ENCODE measurements around the gene AP3B1. TPM values are rescaled to one million over a fixed set of nuclear protein-coding genes. Genes with fewer than 3 reads are reported as not detected.

Gene AP3B1
- total RNA-seq, 1 experiment from 2014 or later = 50.3 TPM

DNA sequence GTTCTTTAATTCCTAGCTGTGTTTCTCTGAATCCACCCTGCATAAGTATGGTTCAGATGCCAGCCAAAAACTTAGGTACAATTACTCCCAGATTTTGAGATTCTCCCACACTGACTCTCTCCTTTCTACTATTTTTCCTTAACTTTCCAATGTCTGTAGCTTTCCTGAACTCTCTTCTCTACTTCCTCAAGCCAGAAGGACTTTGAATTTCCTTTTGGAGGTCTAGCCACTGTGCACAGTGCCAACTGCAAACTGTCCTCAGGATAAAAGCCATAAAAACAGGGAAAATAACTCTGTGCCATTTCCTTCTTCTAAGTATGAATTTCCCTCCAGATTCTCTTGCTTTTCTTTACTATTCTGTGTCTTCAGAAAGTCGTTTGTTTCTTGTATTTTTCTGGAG is 157.2 kb downstream of the AP3B1 start:
- ATAC-seq = no peak
- H3K36me3 Mint-ChIP-seq = no peaks in the 10 kb centered on the region
- H3K4me1 Mint-ChIP-seq = no peaks in the 10 kb centered on the region
- TF ChIP-seq, protein P1, sequence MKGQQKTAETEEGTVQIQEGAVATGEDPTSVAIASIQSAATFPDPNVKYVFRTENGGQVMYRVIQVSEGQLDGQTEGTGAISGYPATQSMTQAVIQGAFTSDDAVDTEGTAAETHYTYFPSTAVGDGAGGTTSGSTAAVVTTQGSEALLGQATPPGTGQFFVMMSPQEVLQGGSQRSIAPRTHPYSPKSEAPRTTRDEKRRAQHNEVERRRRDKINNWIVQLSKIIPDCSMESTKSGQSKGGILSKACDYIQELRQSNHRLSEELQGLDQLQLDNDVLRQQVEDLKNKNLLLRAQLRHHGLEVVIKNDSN (CRISPR knock-in tag; IDR thresholded peaks at IDR 0.05) = no peak
- TF ChIP-seq TEAD4 (CRISPR knock-in tag; IDR thresholded peaks at IDR 0.05) (no peak), ATF1 (CRISPR knock-in tag; IDR thresholded peaks at IDR 0.05) (no peak), SOX15 (CRISPR knock-in tag; IDR thresholded peaks at IDR 0.05) (no peak), ZNF121 (CRISPR knock-in tag; IDR thresholded peaks at IDR 0.05) (no peak), TCF7 (CRISPR knock-in tag; IDR thresholded peaks at IDR 0.05; ENCODE audit: low read depth) (no peak), ZNF396 (CRISPR knock-in tag; IDR thresholded peaks at IDR 0.05; ENCODE audit: borderline replicate concordance) (no peak), EMX1 (CRISPR knock-in tag; IDR thresholded peaks at IDR 0.05) (no peak), GRHL2 (CRISPR knock-in tag; IDR thresholded peaks at IDR 0.05; ENCODE audit: insufficient replicate concordance, severe bottlenecking) (no peak), OVOL2 (CRISPR knock-in tag; IDR thresholded peaks at IDR 0.05; ENCODE audit: borderline replicate concordance) (no peak), ZBTB21 (CRISPR knock-in tag; IDR thresholded peaks at IDR 0.05; ENCODE audit: borderline replicate concordance) (no peak), NFE2L1 (CRISPR knock-in tag; IDR thresholded peaks at IDR 0.05) (no peak), RELA (CRISPR knock-in tag; IDR thresholded peaks at IDR 0.05; ENCODE audit: borderline replicate concordance) (no peak)
- TF ChIP-seq, protein P2, sequence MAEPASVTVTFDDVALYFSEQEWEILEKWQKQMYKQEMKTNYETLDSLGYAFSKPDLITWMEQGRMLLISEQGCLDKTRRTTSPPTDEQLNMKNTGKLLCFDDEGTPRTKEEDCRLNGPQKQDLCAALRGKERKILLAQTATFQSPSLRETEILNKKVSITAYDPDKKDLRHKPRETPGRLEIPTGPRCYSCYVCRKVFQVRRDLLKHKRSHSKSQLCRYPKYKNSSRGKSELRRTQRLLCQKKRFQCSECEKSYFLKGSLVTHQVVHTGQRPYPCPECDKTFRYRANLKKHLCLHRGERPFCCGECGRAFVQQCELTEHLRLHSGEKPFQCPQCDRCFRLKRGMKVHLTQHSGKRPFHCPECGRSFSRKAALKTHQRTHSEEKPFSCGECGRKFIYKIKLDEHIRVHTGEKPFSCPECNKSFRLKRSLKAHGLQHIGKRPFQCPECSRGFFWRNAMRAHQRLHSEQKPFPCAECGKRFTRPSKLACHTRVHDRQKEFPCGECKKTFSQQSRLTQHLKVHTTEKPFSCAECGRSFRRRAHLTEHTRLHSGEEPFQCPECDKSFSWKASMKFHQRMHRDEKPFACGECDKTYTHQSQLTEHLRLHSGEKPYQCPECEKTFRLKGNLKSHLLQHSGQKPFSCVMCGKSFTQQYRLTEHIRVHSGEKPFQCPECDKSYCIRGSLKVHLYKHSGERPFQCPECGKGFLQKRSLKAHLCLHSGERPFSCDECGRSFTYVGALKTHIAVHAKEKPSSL (CRISPR knock-in tag; conservative IDR thresholded peaks at IDR 0.05) = no peak
- TF ChIP-seq, protein P3, sequence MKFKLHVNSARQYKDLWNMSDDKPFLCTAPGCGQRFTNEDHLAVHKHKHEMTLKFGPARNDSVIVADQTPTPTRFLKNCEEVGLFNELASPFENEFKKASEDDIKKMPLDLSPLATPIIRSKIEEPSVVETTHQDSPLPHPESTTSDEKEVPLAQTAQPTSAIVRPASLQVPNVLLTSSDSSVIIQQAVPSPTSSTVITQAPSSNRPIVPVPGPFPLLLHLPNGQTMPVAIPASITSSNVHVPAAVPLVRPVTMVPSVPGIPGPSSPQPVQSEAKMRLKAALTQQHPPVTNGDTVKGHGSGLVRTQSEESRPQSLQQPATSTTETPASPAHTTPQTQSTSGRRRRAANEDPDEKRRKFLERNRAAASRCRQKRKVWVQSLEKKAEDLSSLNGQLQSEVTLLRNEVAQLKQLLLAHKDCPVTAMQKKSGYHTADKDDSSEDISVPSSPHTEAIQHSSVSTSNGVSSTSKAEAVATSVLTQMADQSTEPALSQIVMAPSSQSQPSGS (CRISPR knock-in tag; IDR thresholded peaks at IDR 0.05; ENCODE audit: borderline replicate concordance, low read depth) = no peak
- TF ChIP-seq, protein P4, sequence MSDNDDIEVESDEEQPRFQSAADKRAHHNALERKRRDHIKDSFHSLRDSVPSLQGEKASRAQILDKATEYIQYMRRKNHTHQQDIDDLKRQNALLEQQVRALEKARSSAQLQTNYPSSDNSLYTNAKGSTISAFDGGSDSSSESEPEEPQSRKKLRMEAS (CRISPR knock-in tag; IDR thresholded peaks at IDR 0.05) = no peak
- TF ChIP-seq, protein P5, sequence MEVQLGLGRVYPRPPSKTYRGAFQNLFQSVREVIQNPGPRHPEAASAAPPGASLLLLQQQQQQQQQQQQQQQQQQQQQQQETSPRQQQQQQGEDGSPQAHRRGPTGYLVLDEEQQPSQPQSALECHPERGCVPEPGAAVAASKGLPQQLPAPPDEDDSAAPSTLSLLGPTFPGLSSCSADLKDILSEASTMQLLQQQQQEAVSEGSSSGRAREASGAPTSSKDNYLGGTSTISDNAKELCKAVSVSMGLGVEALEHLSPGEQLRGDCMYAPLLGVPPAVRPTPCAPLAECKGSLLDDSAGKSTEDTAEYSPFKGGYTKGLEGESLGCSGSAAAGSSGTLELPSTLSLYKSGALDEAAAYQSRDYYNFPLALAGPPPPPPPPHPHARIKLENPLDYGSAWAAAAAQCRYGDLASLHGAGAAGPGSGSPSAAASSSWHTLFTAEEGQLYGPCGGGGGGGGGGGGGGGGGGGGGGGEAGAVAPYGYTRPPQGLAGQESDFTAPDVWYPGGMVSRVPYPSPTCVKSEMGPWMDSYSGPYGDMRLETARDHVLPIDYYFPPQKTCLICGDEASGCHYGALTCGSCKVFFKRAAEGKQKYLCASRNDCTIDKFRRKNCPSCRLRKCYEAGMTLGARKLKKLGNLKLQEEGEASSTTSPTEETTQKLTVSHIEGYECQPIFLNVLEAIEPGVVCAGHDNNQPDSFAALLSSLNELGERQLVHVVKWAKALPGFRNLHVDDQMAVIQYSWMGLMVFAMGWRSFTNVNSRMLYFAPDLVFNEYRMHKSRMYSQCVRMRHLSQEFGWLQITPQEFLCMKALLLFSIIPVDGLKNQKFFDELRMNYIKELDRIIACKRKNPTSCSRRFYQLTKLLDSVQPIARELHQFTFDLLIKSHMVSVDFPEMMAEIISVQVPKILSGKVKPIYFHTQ (CRISPR knock-in tag; IDR thresholded peaks at IDR 0.05) = no peak
- TF ChIP-seq, protein P6, sequence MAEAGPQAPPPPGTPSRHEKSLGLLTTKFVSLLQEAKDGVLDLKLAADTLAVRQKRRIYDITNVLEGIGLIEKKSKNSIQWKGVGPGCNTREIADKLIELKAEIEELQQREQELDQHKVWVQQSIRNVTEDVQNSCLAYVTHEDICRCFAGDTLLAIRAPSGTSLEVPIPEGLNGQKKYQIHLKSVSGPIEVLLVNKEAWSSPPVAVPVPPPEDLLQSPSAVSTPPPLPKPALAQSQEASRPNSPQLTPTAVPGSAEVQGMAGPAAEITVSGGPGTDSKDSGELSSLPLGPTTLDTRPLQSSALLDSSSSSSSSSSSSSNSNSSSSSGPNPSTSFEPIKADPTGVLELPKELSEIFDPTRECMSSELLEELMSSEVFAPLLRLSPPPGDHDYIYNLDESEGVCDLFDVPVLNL (CRISPR knock-in tag; IDR thresholded peaks at IDR 0.05; ENCODE audit: borderline replicate concordance, low read depth) = no peak
- TF ChIP-seq, protein P7, sequence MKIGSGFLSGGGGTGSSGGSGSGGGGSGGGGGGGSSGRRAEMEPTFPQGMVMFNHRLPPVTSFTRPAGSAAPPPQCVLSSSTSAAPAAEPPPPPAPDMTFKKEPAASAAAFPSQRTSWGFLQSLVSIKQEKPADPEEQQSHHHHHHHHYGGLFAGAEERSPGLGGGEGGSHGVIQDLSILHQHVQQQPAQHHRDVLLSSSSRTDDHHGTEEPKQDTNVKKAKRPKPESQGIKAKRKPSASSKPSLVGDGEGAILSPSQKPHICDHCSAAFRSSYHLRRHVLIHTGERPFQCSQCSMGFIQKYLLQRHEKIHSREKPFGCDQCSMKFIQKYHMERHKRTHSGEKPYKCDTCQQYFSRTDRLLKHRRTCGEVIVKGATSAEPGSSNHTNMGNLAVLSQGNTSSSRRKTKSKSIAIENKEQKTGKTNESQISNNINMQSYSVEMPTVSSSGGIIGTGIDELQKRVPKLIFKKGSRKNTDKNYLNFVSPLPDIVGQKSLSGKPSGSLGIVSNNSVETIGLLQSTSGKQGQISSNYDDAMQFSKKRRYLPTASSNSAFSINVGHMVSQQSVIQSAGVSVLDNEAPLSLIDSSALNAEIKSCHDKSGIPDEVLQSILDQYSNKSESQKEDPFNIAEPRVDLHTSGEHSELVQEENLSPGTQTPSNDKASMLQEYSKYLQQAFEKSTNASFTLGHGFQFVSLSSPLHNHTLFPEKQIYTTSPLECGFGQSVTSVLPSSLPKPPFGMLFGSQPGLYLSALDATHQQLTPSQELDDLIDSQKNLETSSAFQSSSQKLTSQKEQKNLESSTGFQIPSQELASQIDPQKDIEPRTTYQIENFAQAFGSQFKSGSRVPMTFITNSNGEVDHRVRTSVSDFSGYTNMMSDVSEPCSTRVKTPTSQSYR (CRISPR knock-in tag; IDR thresholded peaks at IDR 0.05) = no peak
- H3K27ac Mint-ChIP-seq = no peak overlapping the region
- no peak overlapping the region for H3K4me3 Mint-ChIP-seq
- no peak for DNase-seq (ENCODE audit: low spot score)
- no peaks in the 10 kb centered on the region for H3K27me3 Mint-ChIP-seq (ENCODE audit: low read depth)
- CTCF ChIA-PET = interaction anchor here (3.6 kb wide), 1 partner anchor 9 kb away, joined by 25 read pairs; no protein-coding TSS in a partner anchor
- POLR2A ChIA-PET = interaction anchor here (0.6 kb wide), 1 partner anchor 681 kb away, joined by 3 read pairs; no protein-coding TSS in a partner anchor
- no peaks in the 10 kb centered on the region for H3K9me3 Mint-ChIP-seq
